Peyer's patch (tissue), 4 donors: Measurements from ENCODE around the gene CD300C.

Experiments
- CTCF ChIP-seq, 6 experiments: fragments of 450-650 bp in 4 of 6; fragments of 200-600 bp in 2 of 6; sonication (generic) in 1 of 6; IDR thresholded peaks; one replicate each; pipeline ENCODE4 v1.5.1; 2017 to 2019; ENCODE audit warnings: antibody characterized with exemption in 6 of 6, mild to moderate bottlenecking in 3 of 6, moderate library complexity in 1 of 6
- POLR2A ChIP-seq, 2 donors: fragments of 450-650 bp; IDR thresholded peaks; one replicate each; pipeline ENCODE4 v1.5.1; 2017; ENCODE audit warnings: antibody characterized with exemption in 2 of 2, mild to moderate bottlenecking in 2 of 2, moderate library complexity in 2 of 2

GRCh38 chr17:74558882-74559519, 13.1 kb upstream of the CD300C start:
- TF ChIP-seq POLR2A (IDR thresholded peaks at IDR 0.05) = no peak
- TF ChIP-seq CTCF (IDR thresholded peaks at IDR 0.05) = no peak
